PC-9 (cell line): ENCODE results near the gene HAGH. TPM values are rescaled to one million over a fixed set of nuclear protein-coding genes. Genes with fewer than 3 reads are reported as not detected.

Experiments
- BruUV-seq: library from RNA; stranded (reverse); fragments of 400-500 nt; replicated peaks from 2 replicates; lab custom pipeline; 2021; lab: Mats Ljungman, UMichigan
- CTCF ChIA-PET: fragments of 300-600 bp; sonication (Branson Sonifier 250); formaldehyde crosslinking; loops from one replicate; lab custom pipeline; 2022; ENCODE audit warnings: antibody characterized with exemption; lab: Charles Lee
- POLR2A ChIA-PET: fragments of 300-600 bp; sonication (Branson Sonifier 250); formaldehyde crosslinking; loops from one replicate; lab custom pipeline; 2022; ENCODE audit warnings: antibody characterized with exemption; ENCODE audit not compliant: unreplicated experiment; lab: Charles Lee
- DNase-seq, 2 experiments: peaks; one replicate each; pipeline versions ENCODE4 v3.0.0 to v3.0.0-alpha.2; 2015 to 2022; ENCODE audit warnings: mixed read lengths in 1 of 2
- H2AFZ ChIP-seq: fragments of 200-600 bp; sonication (generic); 2 replicates; pipeline ENCODE4 v1.8.1; 2017; ENCODE audit warnings: antibody characterized with exemption
- H3F3A ChIP-seq: fragments of 200-600 bp; sonication (generic); 2 replicates; pipeline ENCODE4 v1.8.1; 2017; ENCODE audit warnings: antibody characterized with exemption, mild to moderate bottlenecking, low read depth; ENCODE audit not compliant: insufficient read depth
- H3K27ac ChIP-seq: fragments of 200-600 bp; sonication (generic); 2 replicates; pipeline ENCODE4 v1.6.1; 2016; ENCODE audit warnings: mixed run types
- H3K27me3 ChIP-seq: fragments of 200-600 bp; sonication (generic); 2 replicates; pipeline ENCODE4 v1.6.1; 2016; ENCODE audit warnings: low read depth, mixed run types; ENCODE audit not compliant: insufficient read depth
- H3K36me3 ChIP-seq: fragments of 200-600 bp; sonication (generic); 2 replicates; pipeline ENCODE4 v1.6.1; 2016; ENCODE audit warnings: low read depth, mixed run types
- H3K4me1 ChIP-seq: fragments of 200-600 bp; sonication (generic); replicated peaks from 2 replicates; pipeline ENCODE4 v1.6.1; 2016; ENCODE audit warnings: mixed run types; ENCODE audit not compliant: insufficient read depth
- H3K4me2 ChIP-seq: fragments of 200-600 bp; sonication (generic); 2 replicates; pipeline ENCODE4 v1.6.1; 2017; ENCODE audit warnings: mixed run types
- H3K4me3 ChIP-seq: fragments of 200-600 bp; sonication (generic); 2 replicates; pipeline ENCODE4 v1.6.1; 2016; ENCODE audit warnings: mixed run types
- H3K79me2 ChIP-seq: fragments of 200-600 bp; sonication (generic); 2 replicates; pipeline ENCODE4 v1.6.1; 2017; ENCODE audit warnings: low read depth, mixed run types
- H3K9me2 ChIP-seq: fragments of 200-600 bp; sonication (generic); 2 replicates; pipeline ENCODE4 v1.8.1; 2017; ENCODE audit warnings: mild to moderate bottlenecking; ENCODE audit not compliant: insufficient read depth
- H3K9me3 ChIP-seq: fragments of 200-600 bp; sonication (generic); 2 replicates; pipeline ENCODE4 v1.8.1; 2016; ENCODE audit warnings: low read depth; ENCODE audit not compliant: insufficient read depth
- H4K20me1 ChIP-seq: fragments of 200-600 bp; sonication (generic); 2 replicates; pipeline ENCODE4 v1.8.1; 2017; ENCODE audit not compliant: insufficient read depth
- CTCF ChIP-seq: fragments of 200-600 bp; sonication (generic); conservative IDR thresholded peaks from 2 replicates; pipeline ENCODE4 v1.6.1; 2017; ENCODE audit warnings: mixed run types, antibody characterized with exemption, mild to moderate bottlenecking, moderate library complexity
- EZH2 ChIP-seq: fragments of 200-600 bp; sonication (generic); IDR thresholded peaks from 2 replicates; pipeline ENCODE4 v1.8.0; 2017; ENCODE audit warnings: antibody characterized with exemption, low read depth
- intact Hi-C: fragments of 100-400 bp; cut with micrococcal nuclease; formaldehyde crosslinking; loops from one replicate; pipeline ENCODE4 v1.10.0; 2022; ENCODE audit not compliant: unreplicated experiment
- total RNA-seq: library from RNA; stranded (reverse); gene quantifications from 2 replicates; pipeline ENCODE4 v1.2.3, GENCODE V29; 2021

HAGH gene
- total RNA-seq, 1 experiment from 2014 or later = 51.8 TPM

GRCh38 chr16:1846416-1846815, 19.8 kb upstream of the HAGH start:
- intact Hi-C loops = no loop called here
- Histone ChIP-seq H3K27me3 (peaks cover 25% of the 10 kb centered on the region; the same call in 1 of the 2 replicates), H3K9me3 (no peaks in the 10 kb centered on the region), H3K9me2 (no peaks in the 10 kb centered on the region), H3K4me3 (no peak overlapping the region), H3K4me2 (no peak overlapping the region), H3K27ac (no peak overlapping the region), H3K79me2 (no peaks in the 10 kb centered on the region), H4K20me1 (0 out of 2 replicates have a peak, but pooled peaks cover 3% of the 10 kb centered on the region), H2AFZ (no peak overlapping the region), H3K4me1 (no peaks in the 10 kb centered on the region), H3K36me3 (no peaks in the 10 kb centered on the region), H3F3A (no peaks in the 10 kb centered on the region)
- DNase-seq = no peak
- ChIA-PET POLR2A (no interaction called here), CTCF (no interaction called here)
- BruUV-seq = no TSS peak
- TF ChIP-seq CTCF = no peak
- no peak for TF ChIP-seq EZH2

DNA sequence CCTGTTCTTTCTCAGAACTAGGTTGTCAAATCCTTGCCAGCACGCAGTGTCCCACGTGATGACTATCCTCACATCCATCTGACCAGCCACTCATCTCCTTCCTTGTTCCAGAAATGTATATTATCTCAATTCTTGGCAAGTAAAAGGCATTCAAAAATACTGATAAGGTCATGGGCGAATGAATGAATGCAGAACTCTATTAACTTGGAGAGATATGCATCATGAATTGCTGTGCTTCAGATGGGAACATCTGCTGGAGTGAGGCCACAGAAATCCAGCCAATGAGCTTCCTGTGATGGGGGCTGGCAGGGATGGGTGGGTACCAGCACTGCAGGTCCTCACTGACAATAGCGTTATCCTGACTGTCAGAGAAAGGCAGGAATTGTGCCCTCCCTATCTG, 19.4 kb upstream of the HAGH start:
- no peak for DNase-seq
- TF ChIP-seq CTCF = no peak
- TF ChIP-seq EZH2 = no peak
- no TSS peak for BruUV-seq
- Histone ChIP-seq H4K20me1 (0 out of 2 replicates have a peak, but pooled peaks cover 3% of the 10 kb centered on the region), H3K4me3 (no peak overlapping the region), H3K27ac (no peak overlapping the region), H3K27me3 (peaks cover 21% of the 10 kb centered on the region; the same call in 1 of the 2 replicates), H3K9me2 (no peaks in the 10 kb centered on the region), H2AFZ (no peak overlapping the region), H3K36me3 (no peaks in the 10 kb centered on the region), H3K79me2 (no peaks in the 10 kb centered on the region), H3K9me3 (no peaks in the 10 kb centered on the region), H3K4me1 (no peaks in the 10 kb centered on the region), H3K4me2 (no peak overlapping the region), H3F3A (no peaks in the 10 kb centered on the region)
- intact Hi-C loops = no loop called here
- ChIA-PET POLR2A (no interaction called here), CTCF (no interaction called here)

GRCh38 chr16:1839554-1839953, 12.9 kb upstream of the HAGH start:
- intact Hi-C loops = no loop called here
- Histone ChIP-seq H3K4me1 (no peaks in the 10 kb centered on the region), H3K9me3 (no peaks in the 10 kb centered on the region), H3F3A (no peaks in the 10 kb centered on the region), H3K4me2 (no peak overlapping the region), H3K79me2 (no peaks in the 10 kb centered on the region), H3K36me3 (no peaks in the 10 kb centered on the region), H4K20me1 (no peaks in the 10 kb centered on the region), H3K27me3 (no peaks in the 10 kb centered on the region), H3K4me3 (no peak overlapping the region), H3K9me2 (no peaks in the 10 kb centered on the region), H3K27ac (no peak overlapping the region), H2AFZ (no peak overlapping the region)
- POLR2A ChIA-PET = interaction anchor here (0.6 kb wide), 1 partner anchor 1033 kb away, joined by 3 read pairs; no protein-coding TSS in a partner anchor
- TF ChIP-seq EZH2 = no peak
- BruUV-seq = no TSS peak
- CTCF ChIA-PET = no interaction called here
- no peak for DNase-seq

DNA sequence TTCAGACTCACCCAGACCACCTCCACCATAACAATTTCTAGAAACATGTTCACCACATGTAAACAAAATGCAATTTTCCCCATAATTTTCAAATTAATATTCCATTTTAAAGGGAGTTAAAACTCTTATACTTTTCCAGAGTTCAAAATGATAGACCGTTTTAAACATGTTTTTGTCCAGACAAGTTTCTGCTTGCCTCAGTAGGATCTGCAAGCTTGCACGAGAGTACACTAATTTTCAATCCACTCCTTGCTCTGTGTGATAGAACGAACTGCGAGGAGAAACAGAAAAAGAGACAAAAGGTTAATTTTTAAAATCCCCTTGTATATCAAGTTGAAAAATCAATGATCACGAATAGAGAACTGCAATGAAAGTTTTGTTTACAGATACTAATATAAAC, 7.5 kb upstream of the HAGH start:
- peaks cover 16% of the 10 kb centered on the region; the same call in 1 of the 2 replicates for H3F3A ChIP-seq
- H3K9me2 ChIP-seq = no peaks in the 10 kb centered on the region
- no peaks in the 10 kb centered on the region for H3K36me3 ChIP-seq
- intact Hi-C loops = no loop called here
- H3K4me3 ChIP-seq = no peak overlapping the region
- ChIA-PET CTCF (no interaction called here), POLR2A (no interaction called here)
- TF ChIP-seq EZH2 (no peak), CTCF (no peak)
- peaks cover 12% of the 10 kb centered on the region for H3K4me1 ChIP-seq
- peaks cover 16% of the 10 kb centered on the region; the same call in 1 of the 2 replicates for H4K20me1 ChIP-seq
- H3K79me2 ChIP-seq = peaks cover 15% of the 10 kb centered on the region
- no TSS peak for BruUV-seq
- H3K27me3 ChIP-seq = no peaks in the 10 kb centered on the region
- no peak overlapping the region for H3K4me2 ChIP-seq
- no peaks in the 10 kb centered on the region for H3K9me3 ChIP-seq
- no peak overlapping the region for H2AFZ ChIP-seq
- no peak for DNase-seq
- no peak overlapping the region for H3K27ac ChIP-seq
